B cell (primary cell): ENCODE results near the gene BIRC5. TPM values are rescaled to one million over a fixed set of nuclear protein-coding genes. Genes with fewer than 3 reads are reported as not detected.

Source experiments
- ATAC-seq: fragments of 200-7000 bp; cut with Tn5 transposase; one replicate; pipeline ENCODE4 v1.10.0; 2021; ENCODE audit warnings: low read depth, mild to moderate bottlenecking, moderate number of reproducible peaks, moderate library complexity
- CTCF ChIA-PET: fragments of 350-600 bp; sonication (Branson Sonifier 250); formaldehyde crosslinking; loops from one replicate; lab custom pipeline; 2021; ENCODE audit warnings: antibody characterized with exemption, inconsistent platforms; lab: Charles Lee
- POLR2A ChIA-PET: fragments of 350-600 bp; sonication (Branson Sonifier 250); formaldehyde crosslinking; loops from one replicate; lab custom pipeline; 2021; ENCODE audit warnings: antibody characterized with exemption; lab: Charles Lee
- DNase-seq: peaks from one replicate; pipeline ENCODE4 v3.0.0; 2013
- H2AFZ ChIP-seq: 2 replicates; pipeline ENCODE4 v1.6.1; 2012; ENCODE audit warnings: mild to moderate bottlenecking, low read depth, low read length; ENCODE audit not compliant: insufficient read depth, poor library complexity, severe bottlenecking
- H3K27ac ChIP-seq, 2 donors: 1 replicate in 1 of 2; 2 replicates in 1 of 2; pipeline ENCODE4 v1.5.1; 2012 to 2013; ENCODE audit warnings: low read length in 2 of 2, mild to moderate bottlenecking in 2 of 2, moderate library complexity in 1 of 2
- H3K27me3 ChIP-seq, 4 experiments: fragments of 200-600 bp in 1 of 4; sonication (generic) in 1 of 4; replicated peaks in 1 of 4; 1 replicate in 2 of 4; 2 replicates in 2 of 4; pipeline versions ENCODE4 v1.6.1 to v1.7.0; 2013 to 2016; ENCODE audit warnings: low read length in 3 of 4, mild to moderate bottlenecking in 2 of 4, mixed read lengths in 1 of 4, moderate library complexity in 1 of 4; ENCODE audit not compliant: insufficient read depth in 4 of 4, control insufficient read depth in 3 of 4; ENCODE audit errors: control extremely low read depth in 1 of 4
- H3K36me3 ChIP-seq, 2 experiments: replicated peaks in 1 of 2; 1 replicate in 1 of 2; 2 replicates in 1 of 2; pipeline versions ENCODE4 v1.6.1 to v1.7.1; 2013; ENCODE audit warnings: low read length in 1 of 2; ENCODE audit not compliant: insufficient read depth in 2 of 2, control insufficient read depth in 1 of 2; ENCODE audit errors: control extremely low read depth in 1 of 2, extremely low read depth in 1 of 2
- H3K4me1 ChIP-seq, 2 donors: fragments of 200-600 bp in 1 of 2; sonication (generic) in 1 of 2; 1 replicate in 1 of 2; 2 replicates in 1 of 2; pipeline versions ENCODE4 v1.5.1 to v1.6.1; 2013 to 2017; ENCODE audit warnings: low read length in 2 of 2; ENCODE audit not compliant: control insufficient read depth in 2 of 2, insufficient read depth in 2 of 2
- H3K4me2 ChIP-seq: replicated peaks from 2 replicates; pipeline ENCODE3; 2012; ENCODE audit warnings: mild to moderate bottlenecking, low read depth, low read length; ENCODE audit not compliant: poor library complexity, severe bottlenecking
- H3K4me3 ChIP-seq, 5 experiments: fragments of 200-600 bp in 1 of 5; sonication (generic) in 1 of 5; 1 replicate in 3 of 5; 2 replicates in 2 of 5; pipeline versions ENCODE4 v1.5.1 to v1.7.0; 2011 to 2016; ENCODE audit warnings: low read length in 4 of 5, mild to moderate bottlenecking in 4 of 5, low read depth in 2 of 5, control low read depth in 1 of 5, moderate library complexity in 1 of 5; ENCODE audit not compliant: insufficient read depth in 1 of 5; ENCODE audit errors: control extremely low read depth in 1 of 5, extremely low read depth in 1 of 5
- H3K79me2 ChIP-seq: fragments of 200-600 bp; sonication (generic); one replicate; pipeline ENCODE4 v1.6.0; 2016; ENCODE audit warnings: low read length; ENCODE audit not compliant: control insufficient read depth, insufficient read depth
- H3K9ac ChIP-seq: fragments of 200-600 bp; sonication (generic); 2 replicates; pipeline ENCODE4 v1.6.1; 2017; ENCODE audit warnings: mild to moderate bottlenecking, low read length, moderate library complexity
- H3K9me3 ChIP-seq, 3 donors: one replicate each; pipeline versions ENCODE4 v1.6.1 to v1.7.1; 2013; ENCODE audit warnings: low read length in 2 of 3; ENCODE audit not compliant: control insufficient read depth in 2 of 3, insufficient read depth in 1 of 3; ENCODE audit errors: control extremely low read depth in 1 of 3
- H4K20me1 ChIP-seq: 2 replicates; pipeline ENCODE4 v1.6.0; 2012; ENCODE audit warnings: mild to moderate bottlenecking, low read length; ENCODE audit not compliant: insufficient read depth, control insufficient read depth, poor library complexity, severe bottlenecking
- H3K27ac Mint-ChIP-seq: one replicate; pipeline ENCODE4 v1.8.0; 2021; ENCODE audit warnings: mixed read lengths
- H3K27me3 Mint-ChIP-seq: one replicate; pipeline ENCODE4 v1.8.0; 2021; ENCODE audit warnings: mixed read lengths
- H3K4me1 Mint-ChIP-seq: one replicate; pipeline ENCODE4 v1.8.0; 2021; ENCODE audit warnings: mixed read lengths
- H3K4me3 Mint-ChIP-seq: one replicate; pipeline ENCODE4 v1.8.0; 2021; ENCODE audit warnings: mixed read lengths
- H3K9me3 Mint-ChIP-seq: one replicate; pipeline ENCODE4 v1.8.0; 2022; ENCODE audit warnings: mixed read lengths; ENCODE audit not compliant: insufficient read depth
- EZH2 ChIP-seq: IDR thresholded peaks from 2 replicates; pipeline ENCODE4 v1.6.1; 2012; ENCODE audit warnings: borderline replicate concordance, low read depth, mild to moderate bottlenecking, moderate library complexity, low read length; ENCODE audit not compliant: insufficient read depth, poor library complexity, severe bottlenecking
- WGBS: methylation state at CpG from one replicate; pipeline ENCODE4 v1.1.5; 2013; ENCODE audit warnings: missing lambda C conversion rate; ENCODE audit not compliant: insufficient coverage; 5-methylcytosine and 5-hydroxymethylcytosine counted together
- intact Hi-C: fragments of 100-400 bp; cut with micrococcal nuclease; formaldehyde crosslinking; loops from one replicate; pipeline ENCODE4 v1.10.0; 2022
- polyA plus RNA-seq: library from polyadenylated mRNA; depleted of rRNA; stranded (reverse); fragments of >200 nt; gene quantifications from 2 replicates; pipeline ENCODE4 v1.2.3, GENCODE V29; 2012
- total RNA-seq, 2 donors: library from RNA; stranded (reverse); fragments of 120-200 nt in 1 of 2; gene quantifications; 1 replicate in 1 of 2; 2 replicates in 1 of 2; pipeline versions ENCODE4 v1.2.3 to v1.2.4, GENCODE V29; 2013 to 2022
- TF ChIP-seq, protein P1 (sequence below): fragments of 200-600 bp; IDR thresholded peaks from one replicate; pipeline ENCODE4 v1.8.0; 2022; ENCODE audit warnings: antibody characterized with exemption, mild to moderate bottlenecking

The BIRC5 gene
- total and polyA plus RNA-seq, 2 donors (not counting 1 experiment from before 2014, with no cell fraction given): 0.33 to 0.84 TPM

GRCh38 chr17:78250891-78251772 is 37.1 kb downstream of the BIRC5 start:
- Mint-ChIP-seq H3K4me3 (peak overlapping the region; percentile 57), H3K4me1 (peaks cover 33% of the 10 kb centered on the region), H3K27ac (peak overlapping the region; percentile 59), H3K27me3 (no peaks in the 10 kb centered on the region), H3K9me3 (no peaks in the 10 kb centered on the region)
- Histone ChIP-seq H3K4me3 (no peak overlapping the region), H2AFZ (peak overlapping the region; percentile 27), H3K4me2 (peak overlapping the region; percentile 62), H3K36me3 (no peaks in the 10 kb centered on the region), H3K27ac (no peak overlapping the region), H3K27me3 (no peaks in the 10 kb centered on the region), H3K79me2 (no peaks in the 10 kb centered on the region), H3K9me3 (no peaks in the 10 kb centered on the region), H3K4me1 (peaks cover 33 to 40% of the 10 kb centered on the region in 2 donors), H3K9ac (no peak overlapping the region), H4K20me1 (peaks cover 7% of the 10 kb centered on the region)
- ChIA-PET CTCF (interaction anchor here (0.5 to 6.1 kb wide), 45 partner anchors 8 to 483 kb away, joined by 3 to 83 read pairs (median 4); partner anchors contain the start of genes AFMID, TK1 and TMC8), POLR2A (interaction anchor here (0.5 to 2.0 kb wide), 6 partner anchors 22 to 139 kb away, joined by 3 to 7 read pairs (median 3); partner anchors contain the start of gene TMC8)
- WGBS: 15% methylated on average over 27 of the region's 27 CpGs
- TF ChIP-seq, protein P1, sequence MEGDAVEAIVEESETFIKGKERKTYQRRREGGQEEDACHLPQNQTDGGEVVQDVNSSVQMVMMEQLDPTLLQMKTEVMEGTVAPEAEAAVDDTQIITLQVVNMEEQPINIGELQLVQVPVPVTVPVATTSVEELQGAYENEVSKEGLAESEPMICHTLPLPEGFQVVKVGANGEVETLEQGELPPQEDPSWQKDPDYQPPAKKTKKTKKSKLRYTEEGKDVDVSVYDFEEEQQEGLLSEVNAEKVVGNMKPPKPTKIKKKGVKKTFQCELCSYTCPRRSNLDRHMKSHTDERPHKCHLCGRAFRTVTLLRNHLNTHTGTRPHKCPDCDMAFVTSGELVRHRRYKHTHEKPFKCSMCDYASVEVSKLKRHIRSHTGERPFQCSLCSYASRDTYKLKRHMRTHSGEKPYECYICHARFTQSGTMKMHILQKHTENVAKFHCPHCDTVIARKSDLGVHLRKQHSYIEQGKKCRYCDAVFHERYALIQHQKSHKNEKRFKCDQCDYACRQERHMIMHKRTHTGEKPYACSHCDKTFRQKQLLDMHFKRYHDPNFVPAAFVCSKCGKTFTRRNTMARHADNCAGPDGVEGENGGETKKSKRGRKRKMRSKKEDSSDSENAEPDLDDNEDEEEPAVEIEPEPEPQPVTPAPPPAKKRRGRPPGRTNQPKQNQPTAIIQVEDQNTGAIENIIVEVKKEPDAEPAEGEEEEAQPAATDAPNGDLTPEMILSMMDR: peak; percentile 100
- TF ChIP-seq EZH2: no peak
- ATAC-seq (peak; percentile 69), DNase-seq (peak; percentile 89)
- intact Hi-C loops: loop anchor here (1.0 to 5.0 kb wide), 7 partner anchors 25 to 232 kb away; partner anchors contain the start of genes SOCS3 and TMC8
